Cerebellar nuclear complex (tissue), 1 donor: Measurements from ENCODE around the gene GPBP1.

ENCODE experiments used
- DNase-seq, 2 experiments: peaks; one replicate each; lab custom pipeline; 2025; lab: John Stamatoyannopoulos, UW

GPBP1 gene

DNA sequence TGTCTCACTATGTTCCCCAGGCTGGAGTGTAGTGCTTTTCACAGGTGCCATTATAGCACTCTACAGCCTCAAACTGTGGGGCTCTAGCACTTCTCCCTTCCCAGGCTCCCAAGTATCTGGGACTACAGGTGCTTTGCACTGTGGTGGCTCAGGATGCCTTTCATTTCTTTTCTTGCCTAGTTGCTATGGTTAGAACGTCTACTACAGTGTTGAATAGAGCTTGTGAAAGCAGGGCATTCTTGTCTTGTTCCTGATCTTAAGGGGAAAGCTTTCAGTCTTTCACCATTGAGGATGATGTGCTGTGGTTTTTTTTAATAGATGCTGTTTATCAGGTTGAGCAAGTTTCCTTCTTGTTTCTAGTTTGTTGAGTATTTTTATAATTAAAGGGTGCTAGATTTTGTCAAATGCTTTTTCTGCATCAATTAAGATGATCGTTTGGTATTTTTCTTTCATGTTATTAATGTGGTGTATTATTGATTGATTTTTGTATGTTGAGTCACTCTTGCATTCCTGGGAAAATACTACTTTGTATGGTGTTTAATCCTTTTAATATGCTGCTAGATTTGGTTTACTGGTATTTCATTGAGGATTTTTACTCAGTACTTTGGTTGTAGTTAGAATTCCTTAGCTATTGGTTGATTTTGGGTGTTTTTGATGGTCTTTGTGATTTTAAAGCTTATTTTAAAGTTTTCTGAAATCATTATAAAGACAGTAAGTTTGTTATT is 35.6 kb downstream of the GPBP1 start:
- DNase-seq: no peak

DNA sequence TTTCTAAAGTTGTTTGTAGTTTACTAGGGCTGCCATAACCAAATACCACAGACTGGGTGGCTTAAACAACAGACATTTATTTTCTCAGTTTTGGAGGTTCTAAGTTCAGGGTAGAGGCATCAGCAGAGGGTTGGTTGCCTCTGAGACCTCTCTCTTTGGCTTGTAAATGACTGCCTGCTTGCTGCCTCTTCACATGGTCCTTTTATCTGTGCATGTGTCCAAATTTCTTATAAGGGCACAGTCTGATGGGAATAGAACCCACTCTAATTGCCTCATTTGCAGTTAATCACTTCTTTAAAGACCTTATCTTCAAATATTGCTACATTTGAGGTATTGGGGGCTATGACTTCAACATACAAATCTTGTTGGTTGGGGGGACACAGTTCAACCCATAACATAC is 36.8 kb downstream of the GPBP1 start:
- DNase-seq: no peak

DNA sequence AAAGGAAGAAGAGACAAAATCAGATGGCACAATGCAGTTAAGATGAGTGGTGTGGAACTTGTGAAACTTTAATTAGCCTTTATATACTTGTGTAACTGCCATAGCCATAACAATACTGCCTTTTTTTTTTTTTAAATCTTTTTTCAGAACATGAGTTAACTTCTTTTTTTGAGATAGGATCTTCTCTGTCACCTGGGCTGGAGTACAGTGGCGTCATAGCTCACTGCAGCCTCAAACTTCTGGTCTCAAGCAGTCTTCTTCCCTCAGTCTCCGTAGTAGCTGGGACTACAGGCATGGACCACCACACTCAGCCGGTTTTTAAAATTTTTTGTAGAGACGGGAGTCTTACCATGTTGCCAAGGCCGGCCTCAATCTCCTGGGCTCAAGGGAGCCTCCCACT is 37.2 kb downstream of the GPBP1 start:
- no peak for DNase-seq

- DNase-seq: no peak
Measured at GRCh38 chr5:57215629-57216195, 41.9 kb downstream of the GPBP1 start.

DNA sequence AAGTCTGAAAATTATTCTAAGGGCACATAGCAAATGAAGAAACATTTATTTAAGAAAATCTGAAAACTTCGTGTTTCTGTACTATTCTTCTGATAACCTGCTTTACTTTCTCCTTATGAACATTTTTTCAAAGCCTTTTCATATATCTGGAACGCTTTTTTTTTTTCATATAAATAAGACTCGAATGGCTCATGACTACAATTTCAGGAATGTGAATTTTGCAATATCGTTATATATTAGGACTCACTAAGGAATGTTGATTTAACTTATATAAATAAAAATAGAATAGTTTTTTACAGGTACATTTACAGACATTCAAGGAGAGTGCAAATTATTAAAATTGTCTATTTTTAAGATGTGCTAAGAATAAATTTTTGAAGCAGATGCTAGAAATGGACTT is 42.9 kb downstream of the GPBP1 start:
- DNase-seq: no peak

GRCh38 chr5:57219386-57219785 is 45.5 kb downstream of the GPBP1 start:
- DNase-seq: no peak

GRCh38 chr5:57221049-57221568 is 47.2 kb downstream of the GPBP1 start:
- peak in 1 of 2 experiments; percentile 31 for DNase-seq

DNA sequence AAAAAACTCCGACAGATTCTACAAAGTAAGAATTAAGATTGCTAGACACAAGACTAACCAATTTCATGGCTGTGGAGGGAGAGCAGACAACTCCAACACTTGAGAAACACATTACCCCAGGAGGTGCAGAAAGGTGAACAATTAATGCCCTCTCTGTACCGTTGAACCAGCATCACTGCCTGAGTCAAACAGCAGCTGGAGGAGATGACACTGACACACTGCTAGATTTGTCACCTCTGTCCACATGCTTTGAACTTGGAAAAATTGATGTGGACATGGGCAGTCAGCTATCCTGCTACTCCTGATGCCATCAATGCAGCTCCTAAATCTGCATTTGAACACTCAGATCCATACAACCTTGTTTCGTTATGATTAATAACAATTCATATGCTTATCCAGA is 51.7 kb downstream of the GPBP1 start:
- no peak for DNase-seq

DNA sequence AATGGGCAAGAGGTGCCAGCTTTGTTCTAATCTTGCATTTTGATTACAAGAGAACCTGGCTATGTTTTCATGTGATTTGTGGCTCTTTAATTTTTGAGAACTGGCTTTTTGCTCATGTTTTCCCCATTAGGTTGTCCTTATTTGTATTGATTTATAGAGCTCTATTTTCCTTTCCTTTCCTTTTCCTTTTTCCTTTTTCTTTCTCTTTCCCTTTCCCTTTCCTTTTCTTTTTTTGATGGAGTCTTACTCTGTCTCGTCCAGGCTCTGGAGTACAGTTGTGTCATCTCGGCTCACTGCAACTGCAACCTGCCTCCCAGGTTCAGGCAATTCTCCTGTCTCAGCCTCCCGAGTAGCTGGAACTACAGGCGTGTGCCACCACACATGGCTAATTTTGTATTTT is 55.5 kb downstream of the GPBP1 start:
- DNase-seq: no peak

DNA sequence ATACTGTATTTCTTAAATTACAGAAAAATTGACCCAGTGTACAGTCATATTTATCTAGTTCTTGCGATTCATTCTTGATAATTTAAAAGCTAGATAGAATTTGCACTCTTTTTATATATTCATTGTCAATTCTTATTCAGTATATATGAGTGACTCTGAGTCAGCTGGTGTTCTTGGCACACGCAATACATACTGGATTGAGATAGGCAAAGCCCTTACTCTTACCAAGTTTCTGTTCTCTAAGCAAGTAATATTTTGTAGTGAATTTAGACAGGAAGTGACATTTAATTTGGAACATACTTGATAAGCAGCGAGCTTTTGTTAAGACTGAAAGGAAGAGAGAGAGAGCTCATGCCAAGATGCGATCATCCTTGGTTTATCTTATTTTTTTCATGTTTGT is 57.7 kb downstream of the GPBP1 start:
- DNase-seq: no peak

- no peak for DNase-seq
Measured at GRCh38 chr5:57232293-57233033, 58.6 kb downstream of the GPBP1 start.

GRCh38 chr5:57243286-57244137 is 69.7 kb downstream of the GPBP1 start:
- DNase-seq: no peak

GRCh38 chr5:57244331-57244730 is 70.5 kb downstream of the GPBP1 start:
- no peak for DNase-seq

- DNase-seq: no peak
Measured at GRCh38 chr5:57246426-57246825, 72.6 kb downstream of the GPBP1 start.

- DNase-seq: no peak
Measured at GRCh38 chr5:57247765-57248164, 73.9 kb downstream of the GPBP1 start.

DNA sequence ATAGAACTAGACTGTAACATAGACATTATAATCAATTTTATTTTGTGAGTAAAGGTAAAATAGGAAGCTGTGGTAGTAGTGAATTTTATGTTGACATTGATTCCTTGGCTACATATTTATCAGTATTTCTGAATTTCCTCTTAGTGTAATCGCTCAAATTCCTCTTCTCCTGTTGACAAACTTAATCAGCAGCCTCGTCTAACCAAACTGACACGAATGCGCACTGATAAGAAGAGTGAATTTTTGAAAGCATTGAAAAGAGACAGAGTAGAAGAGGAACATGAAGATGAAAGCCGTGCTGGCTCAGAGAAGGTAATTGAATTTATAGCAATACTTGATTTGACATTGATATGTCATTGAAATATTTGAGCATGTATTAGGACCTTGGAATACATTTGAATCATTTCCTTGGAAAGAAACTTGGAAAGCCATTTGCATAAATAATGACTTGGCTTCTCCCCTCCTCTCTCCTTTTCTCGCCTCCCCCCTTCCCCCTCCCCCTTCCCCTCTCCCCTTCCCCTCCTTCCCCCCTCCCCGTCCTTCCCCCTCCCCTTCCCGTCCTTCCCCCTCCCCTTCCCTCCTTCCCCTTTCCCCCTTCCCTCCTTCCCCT is 75.5 kb downstream of the GPBP1 start:
- no peak for DNase-seq

GRCh38 chr5:57258052-57258451 is 84.2 kb downstream of the GPBP1 start:
- no peak for DNase-seq

GRCh38 chr5:57258943-57259342 is 85.1 kb downstream of the GPBP1 start:
- no peak for DNase-seq

- no peak for DNase-seq
Measured at GRCh38 chr5:57259704-57260103, 85.8 kb downstream of the GPBP1 start.

DNA sequence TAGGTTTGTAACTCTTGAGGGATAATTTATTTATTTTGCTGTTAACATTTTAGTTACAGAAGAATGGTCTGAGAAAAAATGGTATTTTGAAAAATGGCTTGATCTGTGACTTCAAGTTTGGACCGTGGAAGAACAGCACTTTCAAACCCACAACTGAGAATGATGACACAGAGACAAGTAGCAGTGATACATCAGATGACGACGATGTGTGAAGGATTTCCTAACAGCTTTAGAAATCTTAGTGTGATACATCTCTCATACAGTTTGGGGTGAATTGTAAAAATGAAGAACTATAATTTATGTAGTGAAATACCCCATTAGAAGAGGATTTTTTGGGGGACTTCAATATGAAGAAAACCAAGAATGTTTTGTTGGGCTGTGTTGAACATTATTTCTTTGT is 88.7 kb downstream of the GPBP1 start:
- DNase-seq: no peak

- DNase-seq: no peak
Measured at GRCh38 chr5:57267805-57268204, 93.9 kb downstream of the GPBP1 start.

- no peak for DNase-seq
Measured at GRCh38 chr5:57276353-57276752, 102.5 kb downstream of the GPBP1 start.
